ENCODE measurements around the gene MOV10L1.

The MOV10L1 gene

DNA sequence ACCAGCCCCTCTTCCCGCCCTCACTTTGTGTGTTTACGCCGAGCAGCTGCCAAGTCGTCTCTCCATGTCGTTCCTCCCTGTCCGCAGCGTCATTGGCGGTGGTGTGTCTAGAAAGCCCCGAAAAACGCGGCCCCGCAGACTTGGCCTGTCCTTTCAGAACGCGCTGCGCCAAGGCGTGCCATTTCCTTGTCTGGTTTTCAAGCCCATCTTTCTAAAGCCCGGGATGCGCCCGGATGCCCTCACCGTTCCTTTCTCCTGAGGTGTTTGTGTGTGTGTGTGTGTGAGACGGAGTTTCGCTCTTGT lies 557 bp downstream of the MOV10L1 start:
- TF ChIP-seq, protein P1, sequence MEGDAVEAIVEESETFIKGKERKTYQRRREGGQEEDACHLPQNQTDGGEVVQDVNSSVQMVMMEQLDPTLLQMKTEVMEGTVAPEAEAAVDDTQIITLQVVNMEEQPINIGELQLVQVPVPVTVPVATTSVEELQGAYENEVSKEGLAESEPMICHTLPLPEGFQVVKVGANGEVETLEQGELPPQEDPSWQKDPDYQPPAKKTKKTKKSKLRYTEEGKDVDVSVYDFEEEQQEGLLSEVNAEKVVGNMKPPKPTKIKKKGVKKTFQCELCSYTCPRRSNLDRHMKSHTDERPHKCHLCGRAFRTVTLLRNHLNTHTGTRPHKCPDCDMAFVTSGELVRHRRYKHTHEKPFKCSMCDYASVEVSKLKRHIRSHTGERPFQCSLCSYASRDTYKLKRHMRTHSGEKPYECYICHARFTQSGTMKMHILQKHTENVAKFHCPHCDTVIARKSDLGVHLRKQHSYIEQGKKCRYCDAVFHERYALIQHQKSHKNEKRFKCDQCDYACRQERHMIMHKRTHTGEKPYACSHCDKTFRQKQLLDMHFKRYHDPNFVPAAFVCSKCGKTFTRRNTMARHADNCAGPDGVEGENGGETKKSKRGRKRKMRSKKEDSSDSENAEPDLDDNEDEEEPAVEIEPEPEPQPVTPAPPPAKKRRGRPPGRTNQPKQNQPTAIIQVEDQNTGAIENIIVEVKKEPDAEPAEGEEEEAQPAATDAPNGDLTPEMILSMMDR (conservative IDR thresholded peaks at IDR 0.05; ENCODE audit: control insufficient read depth, insufficient read depth, low read depth, low read length), result no peak
- DNase-seq (ENCODE audit: low read depth), result no peak
- no peak overlapping the region for H3K4me3 ChIP-seq (ENCODE audit: control insufficient read depth, low read depth, low read length)

DNA sequence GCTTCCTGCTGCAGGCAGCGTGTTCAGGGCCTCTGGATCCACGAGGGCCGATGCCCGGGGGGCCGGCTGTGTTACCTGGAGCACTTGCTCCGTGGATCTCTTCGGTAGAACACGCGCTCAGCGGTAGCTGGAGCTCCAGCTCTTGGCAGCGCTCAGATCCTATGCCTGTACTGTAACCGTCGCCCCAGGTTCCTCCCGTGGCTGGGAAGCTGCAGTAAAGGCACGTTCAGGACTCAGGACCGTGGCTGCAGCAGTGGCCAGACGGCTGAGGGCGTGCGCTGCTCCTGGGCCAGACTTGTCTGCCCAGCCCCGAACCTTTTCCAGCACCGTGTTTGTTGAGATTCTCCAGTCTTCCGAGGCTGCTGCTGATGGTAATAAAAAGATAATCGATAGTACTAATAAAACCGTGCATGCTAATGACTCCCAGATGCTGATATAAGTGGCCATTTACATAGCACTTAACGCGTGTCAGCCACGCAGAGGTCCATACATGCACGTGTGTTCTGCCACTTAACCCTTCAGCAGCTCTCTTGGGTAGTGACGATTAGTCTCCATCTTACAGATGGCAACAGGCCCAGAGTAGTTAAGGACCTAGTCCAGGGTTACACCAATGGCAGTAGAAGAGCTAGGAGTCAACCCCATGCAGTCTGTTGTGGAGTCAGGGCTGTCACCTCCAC lies 1.4 kb downstream of the MOV10L1 start:
- TF ChIP-seq, protein P1 (conservative IDR thresholded peaks at IDR 0.05; ENCODE audit: control insufficient read depth, insufficient read depth, low read depth, low read length), result no peak

DNA sequence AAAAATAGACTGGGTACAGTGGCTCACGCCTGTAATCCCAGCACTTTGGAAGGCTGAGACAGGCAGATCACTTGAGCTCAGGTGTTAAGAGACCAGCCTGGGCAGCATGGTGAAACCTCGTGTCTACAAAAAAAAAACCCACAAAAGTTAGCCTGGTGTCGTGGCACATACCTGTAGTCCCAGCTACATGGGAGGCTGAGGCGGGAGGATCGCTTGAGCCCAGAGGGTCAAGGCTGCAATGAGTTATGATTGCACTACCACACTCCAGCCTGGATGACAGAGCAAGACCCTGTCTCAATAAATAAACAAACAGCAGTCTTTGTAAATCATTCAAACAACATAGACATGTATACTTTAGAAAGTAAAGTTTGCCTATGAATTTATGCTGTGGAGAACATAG lies 2.5 kb downstream of the MOV10L1 start:
- no peak for DNase-seq (ENCODE audit: low read depth)
- TF ChIP-seq, protein P1 (conservative IDR thresholded peaks at IDR 0.05; ENCODE audit: control insufficient read depth, insufficient read depth, low read depth, low read length), result no peak
- no peak overlapping the region for H3K4me3 ChIP-seq (ENCODE audit: control insufficient read depth, low read depth, low read length)

More for the DNA sequence above, 1.4 kb downstream of the MOV10L1 start:
- DNase-seq (ENCODE audit: low read depth), result no peak
- no peak overlapping the region for H3K4me3 ChIP-seq (ENCODE audit: control insufficient read depth, low read depth, low read length)

DNA sequence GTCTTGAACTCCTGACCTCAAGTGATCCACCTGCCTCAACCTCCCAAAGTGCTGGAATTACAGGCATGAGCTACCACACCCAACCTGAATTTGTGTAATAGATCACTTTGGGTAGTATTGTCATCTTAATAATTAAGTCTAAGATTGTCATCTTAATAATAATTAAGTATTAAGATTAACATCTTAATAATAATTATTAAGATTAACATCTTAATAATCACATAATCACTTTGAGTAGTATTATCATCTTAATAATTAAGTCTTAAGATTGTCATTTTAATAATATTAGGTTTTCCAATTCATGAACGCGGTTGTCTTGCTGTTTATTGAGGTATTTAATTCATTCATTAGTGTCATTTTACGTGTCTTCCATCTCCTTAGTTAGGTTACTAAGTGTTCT lies 8.2 kb downstream of the MOV10L1 start:
- H3K4me3 ChIP-seq (ENCODE audit: control insufficient read depth, low read depth, low read length), result no peak overlapping the region
- TF ChIP-seq, protein P1 (conservative IDR thresholded peaks at IDR 0.05; ENCODE audit: control insufficient read depth, insufficient read depth, low read depth, low read length), result no peak
- DNase-seq (ENCODE audit: low read depth), result no peak

DNA sequence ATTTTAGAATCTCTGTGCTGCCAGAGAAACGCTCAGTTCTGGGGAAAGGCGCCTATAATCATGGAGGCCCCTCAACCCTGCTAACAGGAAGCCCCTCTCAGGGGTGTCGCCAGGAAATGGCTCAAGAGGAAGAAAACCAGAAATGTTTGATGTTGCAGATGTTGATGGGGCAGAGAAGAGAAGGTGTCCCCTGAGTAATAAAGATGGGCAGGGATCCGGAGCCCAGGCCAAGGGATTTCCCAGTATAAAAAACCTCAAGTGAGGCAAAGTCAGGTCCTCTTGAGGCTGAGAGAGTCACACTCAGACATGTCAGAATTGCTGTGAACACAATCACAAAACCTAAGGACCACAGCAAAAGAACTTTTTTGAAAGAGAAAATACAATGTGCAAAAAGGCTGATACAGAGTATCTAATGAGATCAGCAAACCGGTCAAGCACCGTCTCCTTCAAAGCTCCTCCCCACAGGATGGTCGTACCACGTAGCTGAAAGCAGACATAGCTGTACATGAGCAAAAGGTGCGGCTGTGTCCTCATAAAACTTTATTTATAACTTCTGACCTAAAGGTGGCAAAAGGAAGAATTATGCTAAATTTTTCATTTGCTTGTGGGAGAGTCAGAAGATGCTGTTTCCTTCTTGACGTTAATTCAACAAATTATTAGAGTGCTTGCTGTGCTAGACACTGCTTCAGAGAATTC lies 12.2 kb downstream of the MOV10L1 start:
- H3K4me3 ChIP-seq (ENCODE audit: control insufficient read depth, low read depth, low read length), result no peak overlapping the region
- DNase-seq (ENCODE audit: low read depth), result no peak
- TF ChIP-seq, protein P1 (conservative IDR thresholded peaks at IDR 0.05; ENCODE audit: control insufficient read depth, insufficient read depth, low read depth, low read length), result no peak

DNA sequence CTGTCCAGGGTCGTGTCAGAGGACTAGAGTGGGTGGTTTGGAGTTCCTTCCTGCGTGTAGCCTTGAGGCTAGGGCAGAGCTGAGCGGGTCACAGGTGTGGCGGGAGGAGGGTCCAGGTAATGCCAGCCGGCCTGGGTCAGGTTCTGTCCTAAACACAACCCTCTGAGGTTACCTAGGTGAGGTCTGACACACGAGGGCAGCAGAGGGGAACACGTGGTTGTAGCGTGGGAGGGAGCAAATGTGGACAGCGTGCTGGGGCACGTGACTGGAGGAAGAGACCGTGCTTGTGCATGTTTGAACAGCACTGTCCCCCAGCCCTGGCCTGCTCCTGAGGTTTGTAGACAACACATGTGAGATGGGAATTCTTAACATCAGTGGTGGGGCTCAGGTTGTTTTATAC lies 13.1 kb downstream of the MOV10L1 start:
- TF ChIP-seq, protein P1 (conservative IDR thresholded peaks at IDR 0.05; ENCODE audit: control insufficient read depth, insufficient read depth, low read depth, low read length), result no peak
- no peak for DNase-seq (ENCODE audit: low read depth)
- no peak overlapping the region for H3K4me3 ChIP-seq (ENCODE audit: control insufficient read depth, low read depth, low read length)
